Measurements from ENCODE around the gene ELP2. TPM values are rescaled to one million over a fixed set of nuclear protein-coding genes. Genes with fewer than 3 reads are reported as not detected.

ELP2 gene
- total RNA-seq, 1 experiment from 2014 or later: 92.2 TPM

GRCh38 chr18:36185901-36186460 lies 56.3 kb downstream of the ELP2 start:
- no peak for DNase-seq
- Histone ChIP-seq H3K27me3 (ENCODE audit: control insufficient read depth, insufficient read depth, low read length) (peaks cover 38% of the 10 kb centered on the region), H3K36me3 (replicated peaks; ENCODE audit: control insufficient read depth, insufficient read depth, low read length) (no peaks in the 10 kb centered on the region), H3K4me3 (ENCODE audit: insufficient read depth, low read depth, low read length) (peak overlapping the region; percentile 73; the same call in 1 of the 2 replicates)

- peaks cover 38% of the 10 kb centered on the region for H3K27me3 ChIP-seq (ENCODE audit: control insufficient read depth, insufficient read depth, low read length)
- peak; percentile 77 for DNase-seq
- H3K4me3 ChIP-seq (ENCODE audit: insufficient read depth, low read depth, low read length): peak overlapping the region; percentile 73
- H3K36me3 ChIP-seq (replicated peaks; ENCODE audit: control insufficient read depth, insufficient read depth, low read length): no peaks in the 10 kb centered on the region
These were observed 56.9 kb downstream of the ELP2 start for GRCh38 chr18:36186461-36187192.

- Histone ChIP-seq H3K4me3 (ENCODE audit: insufficient read depth, low read depth, low read length) (peak within 1 kb of the TSS; percentile 73), H3K27me3 (ENCODE audit: control insufficient read depth, insufficient read depth, low read length) (peaks cover 38% of the 10 kb centered on the region), H3K36me3 (replicated peaks; ENCODE audit: control insufficient read depth, insufficient read depth, low read length) (no peaks in the 10 kb centered on the region)
- peak; percentile 97 for DNase-seq
These were observed 57.6 kb downstream of the ELP2 start, which contains the start of gene MOCOS for GRCh38 chr18:36187193-36187825. Gene MOCOS, plus strand, starts transcription at chr18:36187497. Its CDS starts 43 bp downstream, at chr18:36187540.

- Histone ChIP-seq H3K4me3 (ENCODE audit: insufficient read depth, low read depth, low read length) (peak overlapping the region; percentile 73), H3K27me3 (ENCODE audit: control insufficient read depth, insufficient read depth, low read length) (peaks cover 38% of the 10 kb centered on the region), H3K36me3 (replicated peaks; ENCODE audit: control insufficient read depth, insufficient read depth, low read length) (no peaks in the 10 kb centered on the region)
- DNase-seq: peak; percentile 78
These were observed 58.4 kb downstream of the ELP2 start for GRCh38 chr18:36187826-36188721.

DNA sequence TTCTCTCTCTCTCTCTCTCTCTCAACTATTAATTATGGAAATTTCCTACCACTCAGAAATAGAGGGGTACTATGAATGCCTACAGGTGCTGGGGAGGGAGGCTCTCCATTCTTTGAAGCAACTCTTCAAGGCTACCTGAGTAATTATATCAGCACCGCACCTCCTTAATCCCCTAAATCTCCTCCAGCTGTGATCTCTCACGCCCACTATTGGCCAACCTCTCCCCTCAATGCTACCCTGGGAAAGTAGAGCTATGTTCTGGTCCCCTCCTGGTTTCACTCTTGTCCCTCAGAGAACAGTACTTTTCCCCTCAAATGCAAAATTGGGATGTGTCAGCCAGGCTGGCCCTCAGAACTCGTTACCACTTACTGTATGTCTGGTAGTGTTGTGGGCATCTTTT lies 59.2 kb downstream of the ELP2 start:
- peaks cover 38% of the 10 kb centered on the region for H3K27me3 ChIP-seq (ENCODE audit: control insufficient read depth, insufficient read depth, low read length)
- no peak overlapping the region for H3K4me3 ChIP-seq (ENCODE audit: insufficient read depth, low read depth, low read length)
- peak; percentile 70 for DNase-seq
- H3K36me3 ChIP-seq (replicated peaks; ENCODE audit: control insufficient read depth, insufficient read depth, low read length): no peaks in the 10 kb centered on the region

DNA sequence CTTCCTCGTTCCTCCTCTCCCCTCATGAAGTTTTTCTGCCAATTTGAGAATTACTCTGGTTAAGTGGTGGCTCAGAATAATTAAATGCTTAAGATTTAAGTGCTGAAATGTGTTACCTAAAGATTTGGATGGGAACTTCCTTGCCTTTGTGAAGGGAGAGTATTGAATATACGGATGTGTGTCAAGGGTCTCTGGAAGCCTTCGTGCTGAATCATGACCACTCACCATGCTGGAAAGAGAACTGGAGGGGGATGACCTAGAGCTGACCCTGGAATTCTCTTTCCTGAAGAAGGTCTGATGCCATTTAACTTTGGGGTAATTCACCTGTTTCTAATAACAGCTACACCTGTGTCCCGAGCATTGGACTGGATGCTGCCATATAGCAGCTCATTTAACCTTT lies 59.8 kb downstream of the ELP2 start:
- H3K4me3 ChIP-seq (ENCODE audit: insufficient read depth, low read depth, low read length): no peak overlapping the region
- DNase-seq: no peak
- H3K36me3 ChIP-seq (replicated peaks; ENCODE audit: control insufficient read depth, insufficient read depth, low read length): no peaks in the 10 kb centered on the region
- H3K27me3 ChIP-seq (ENCODE audit: control insufficient read depth, insufficient read depth, low read length): peaks cover 38% of the 10 kb centered on the region

GRCh38 chr18:36191286-36191685 lies 61.6 kb downstream of the ELP2 start:
- no peak overlapping the region for H3K4me3 ChIP-seq (ENCODE audit: insufficient read depth, low read depth, low read length)
- no peaks in the 10 kb centered on the region for H3K36me3 ChIP-seq (replicated peaks; ENCODE audit: control insufficient read depth, insufficient read depth, low read length)
- peaks cover 27% of the 10 kb centered on the region for H3K27me3 ChIP-seq (ENCODE audit: control insufficient read depth, insufficient read depth, low read length)
- DNase-seq: no peak

DNA sequence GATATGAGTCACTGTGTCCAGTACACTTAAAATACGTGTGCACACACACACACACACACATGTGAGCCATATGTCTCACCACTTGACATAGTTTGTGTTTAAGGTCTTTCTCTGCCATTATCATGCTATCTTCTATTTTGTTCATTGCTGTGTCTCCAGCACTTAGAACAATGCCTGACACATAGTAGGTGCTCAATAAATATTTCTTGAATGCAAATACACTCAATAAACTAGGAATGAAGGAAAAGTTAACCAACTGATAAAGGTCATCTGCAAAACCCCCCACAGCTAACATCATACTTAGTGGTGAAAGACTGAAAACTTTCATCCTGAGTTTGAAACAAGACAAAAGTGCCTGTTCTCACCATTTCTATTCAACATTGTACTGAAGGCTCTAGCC lies 62.0 kb downstream of the ELP2 start:
- no peak overlapping the region for H3K4me3 ChIP-seq (ENCODE audit: insufficient read depth, low read depth, low read length)
- H3K36me3 ChIP-seq (replicated peaks; ENCODE audit: control insufficient read depth, insufficient read depth, low read length): no peaks in the 10 kb centered on the region
- no peak for DNase-seq
- peaks cover 23% of the 10 kb centered on the region for H3K27me3 ChIP-seq (ENCODE audit: control insufficient read depth, insufficient read depth, low read length)

- H3K36me3 ChIP-seq (replicated peaks; ENCODE audit: control insufficient read depth, insufficient read depth, low read length): 0 out of 2 replicates have a peak, but pooled peaks cover 1% of the 10 kb centered on the region
- no peaks in the 10 kb centered on the region for H3K27me3 ChIP-seq (ENCODE audit: control insufficient read depth, insufficient read depth, low read length)
- DNase-seq: no peak
- no peak overlapping the region for H3K4me3 ChIP-seq (ENCODE audit: insufficient read depth, low read depth, low read length)
These were observed 65.1 kb downstream of the ELP2 start for GRCh38 chr18:36194600-36195315.

DNA sequence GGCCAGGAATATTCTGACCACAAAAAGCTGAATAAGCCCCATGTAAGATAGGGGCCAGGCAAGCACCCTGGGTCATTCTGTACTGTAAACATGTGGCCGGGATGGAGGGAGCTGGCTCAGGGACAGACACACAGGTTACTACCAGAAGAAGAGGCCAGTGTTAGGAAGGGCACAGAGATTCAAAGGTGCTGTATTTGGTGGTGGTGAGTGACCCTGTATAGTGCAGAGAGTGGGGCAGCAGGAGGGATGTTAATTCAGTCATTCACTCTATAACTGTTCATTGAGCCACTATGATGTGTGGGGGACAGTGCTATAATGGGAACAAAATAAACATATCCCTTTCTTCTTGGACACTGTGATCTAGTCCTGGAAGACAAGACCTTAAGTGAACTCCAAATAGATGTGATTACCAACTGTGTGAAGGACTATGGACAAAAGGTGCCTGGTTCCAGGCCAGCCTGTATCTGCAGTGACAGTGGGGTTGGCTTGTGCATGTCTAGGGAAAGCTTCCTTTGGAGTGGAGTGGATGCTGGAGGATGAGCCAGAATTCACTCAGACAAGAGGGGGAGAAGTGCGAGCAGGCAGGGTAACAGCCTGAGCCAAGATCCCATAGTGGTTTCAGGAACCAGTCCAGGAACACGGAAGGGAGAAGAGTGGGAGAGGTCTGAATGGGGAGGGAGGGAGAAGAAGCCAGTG lies 65.9 kb downstream of the ELP2 start:
- 0 out of 2 replicates have a peak, but pooled peaks cover 1% of the 10 kb centered on the region for H3K36me3 ChIP-seq (replicated peaks; ENCODE audit: control insufficient read depth, insufficient read depth, low read length)
- H3K4me3 ChIP-seq (ENCODE audit: insufficient read depth, low read depth, low read length): no peak overlapping the region
- no peak for DNase-seq
- H3K27me3 ChIP-seq (ENCODE audit: control insufficient read depth, insufficient read depth, low read length): no peaks in the 10 kb centered on the region

- DNase-seq: no peak
- 0 out of 2 replicates have a peak, but pooled peaks cover 1% of the 10 kb centered on the region for H3K36me3 ChIP-seq (replicated peaks; ENCODE audit: control insufficient read depth, insufficient read depth, low read length)
- no peaks in the 10 kb centered on the region for H3K27me3 ChIP-seq (ENCODE audit: control insufficient read depth, insufficient read depth, low read length)
- no peak overlapping the region for H3K4me3 ChIP-seq (ENCODE audit: insufficient read depth, low read depth, low read length)
These were observed 66.7 kb downstream of the ELP2 start for GRCh38 chr18:36196238-36196995.

- no peak for DNase-seq
These were observed 67.9 kb downstream of the ELP2 start for GRCh38 chr18:36197511-36198166.

More at GRCh38 chr18:36197511-36198166, 67.9 kb downstream of the ELP2 start:
- H3K36me3 ChIP-seq (replicated peaks; ENCODE audit: control insufficient read depth, insufficient read depth, low read length): 0 out of 2 replicates have a peak, but pooled peaks cover 1% of the 10 kb centered on the region
- no peak overlapping the region for H3K4me3 ChIP-seq (ENCODE audit: insufficient read depth, low read depth, low read length)
- H3K27me3 ChIP-seq (ENCODE audit: control insufficient read depth, insufficient read depth, low read length): no peaks in the 10 kb centered on the region
